CD4-positive, alpha-beta T cell treated with Interleukin-4 for 1 hour (primary cell): ENCODE results near the gene TCIRG1.
"Not testable (repeated sequence)": the region's sequence is repeated elsewhere in the genome, so short reads cannot be mapped to it uniquely, and the experiment has no call there.

Source experiments
- DNase-seq, 2 donors: peaks; one replicate each; pipeline ENCODE4 v3.0.0-alpha.2; 2020 to 2022

The TCIRG1 gene

DNA sequence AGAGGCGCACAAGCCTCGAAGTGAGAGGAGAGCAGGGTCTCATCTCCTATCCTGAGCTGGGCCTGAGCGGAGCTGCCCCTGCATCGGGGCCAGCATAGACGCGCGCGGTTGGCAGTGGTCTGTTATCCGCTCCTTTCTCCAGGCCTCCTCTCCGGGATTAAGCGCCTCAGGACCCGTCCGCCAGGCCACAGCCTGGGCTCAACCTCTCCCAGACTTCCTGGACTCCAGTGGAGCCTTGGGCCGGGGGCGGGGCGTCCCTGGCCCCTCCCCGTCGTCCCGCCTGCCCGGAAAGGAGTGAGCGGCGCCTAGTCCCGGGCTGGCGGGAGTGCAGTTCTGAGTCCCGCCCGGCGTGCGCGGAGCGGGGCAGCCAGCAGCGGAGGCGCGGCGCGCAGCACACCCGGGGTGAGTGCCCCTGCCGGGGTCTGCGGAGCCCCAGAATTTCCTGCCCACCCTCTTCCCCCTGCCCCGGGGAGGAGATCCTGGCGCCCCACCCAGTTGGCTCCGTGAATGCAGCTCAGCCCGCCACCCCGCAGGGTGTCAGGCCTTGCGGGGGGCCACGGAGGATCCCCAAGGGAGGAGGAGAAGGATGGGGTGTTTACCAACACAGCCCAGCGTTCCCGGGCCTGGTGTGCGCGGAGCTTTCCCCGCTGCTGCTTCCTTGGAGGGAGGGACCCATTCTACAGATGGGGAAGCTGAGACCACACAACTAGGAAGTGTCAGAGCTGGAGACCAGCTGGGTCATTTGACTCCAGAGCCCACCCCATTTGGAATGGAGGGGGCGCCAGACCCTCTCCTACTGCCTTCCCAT lies at the start of gene TCIRG1:
Gene TCIRG1, plus strand, starts transcription at position 308 of the 808 bp plus-strand sequence. CDS start 2,247 bp downstream, outside the sequence.
- peak; percentile 53 to 56 for DNase-seq

DNA sequence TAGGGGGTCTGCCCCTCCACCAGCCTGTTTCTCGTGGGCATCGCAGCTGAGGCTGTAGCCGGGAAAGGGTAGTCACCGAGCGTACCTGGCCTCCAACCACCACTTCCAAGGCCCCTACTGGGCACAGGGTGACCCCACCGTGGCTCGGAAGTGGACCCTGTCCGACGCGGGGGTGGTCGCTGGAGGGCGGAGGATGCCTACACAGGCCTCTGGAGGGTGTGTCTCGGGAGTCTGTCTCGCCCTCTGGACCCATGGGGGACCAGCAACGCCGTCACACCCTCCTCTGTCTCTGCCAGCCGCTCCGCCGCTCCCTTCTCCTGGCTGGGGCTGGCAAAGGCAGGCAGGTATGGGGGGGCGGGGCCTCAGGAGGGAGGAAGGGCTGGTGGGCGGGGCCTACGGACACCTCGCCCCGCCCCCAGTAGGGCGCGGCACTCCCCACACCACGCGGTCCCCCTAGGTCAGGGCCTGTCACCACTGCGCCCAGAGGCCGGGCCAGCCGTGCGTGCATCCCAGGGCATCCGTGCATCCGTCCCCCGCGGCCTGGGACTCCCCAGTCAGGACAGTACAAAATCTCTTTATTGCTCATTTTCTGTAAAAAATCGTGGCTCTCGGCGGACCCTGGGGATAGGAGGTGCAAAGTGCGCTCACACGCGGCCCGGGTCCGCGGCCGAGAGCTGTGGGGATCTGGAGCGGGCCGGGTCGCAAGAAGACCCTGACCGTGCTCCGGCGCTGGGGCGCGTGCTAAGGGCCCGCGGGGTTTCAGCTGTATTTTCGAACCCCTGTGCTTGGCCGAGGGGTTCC lies 48.1 kb upstream of the TCIRG1 start:
- DNase-seq = not testable (repeated sequence)

DNA sequence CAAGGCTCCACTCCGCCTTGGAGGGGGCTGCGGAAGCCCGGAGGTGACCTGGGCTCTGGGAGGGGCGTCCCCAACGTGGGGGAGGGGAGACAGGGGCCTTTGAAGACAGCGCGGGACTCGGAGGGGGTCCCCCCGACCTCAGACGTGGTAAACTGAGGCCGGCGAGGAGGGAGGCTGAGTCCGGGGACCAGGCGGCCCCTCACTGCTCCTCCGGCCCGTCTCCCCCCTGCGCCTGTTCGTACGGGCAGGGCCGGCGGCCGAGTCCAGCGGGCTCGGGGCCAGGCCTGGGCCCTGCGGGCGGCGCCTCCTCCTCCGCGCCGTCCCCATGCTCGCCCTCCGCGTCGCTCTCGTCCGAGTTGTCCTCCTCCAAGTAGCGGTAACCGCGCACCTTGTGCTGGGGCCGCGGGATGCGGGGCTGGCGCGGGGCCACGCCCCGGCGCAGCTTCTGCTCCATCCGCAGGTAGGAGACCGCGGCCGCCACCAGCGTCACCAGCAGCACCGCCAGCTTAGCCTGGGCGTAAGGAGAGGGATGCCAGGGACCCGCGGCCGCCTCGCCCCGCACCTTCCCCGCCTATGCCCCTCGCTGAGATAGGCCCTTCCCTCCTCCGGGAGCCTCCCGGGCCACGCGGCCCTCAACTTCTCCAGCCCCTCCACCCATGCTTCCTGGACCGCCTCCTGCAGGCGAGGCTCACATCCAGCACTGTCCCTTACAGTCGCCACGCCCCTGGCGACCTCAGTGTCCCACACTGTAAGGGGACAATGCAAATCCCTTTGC lies 47.3 kb upstream of the TCIRG1 start:
- DNase-seq = not testable (repeated sequence)

GRCh38 chr11:67993821-67994220 lies 45.0 kb upstream of the TCIRG1 start:
- peak; percentile 59 to 63 for DNase-seq

GRCh38 chr11:67994387-67994786 lies 44.4 kb upstream of the TCIRG1 start:
- not testable (repeated sequence) for DNase-seq

GRCh38 chr11:67995129-67995528 lies 43.7 kb upstream of the TCIRG1 start:
- not testable (repeated sequence) for DNase-seq

GRCh38 chr11:67995579-67995978 lies 43.2 kb upstream of the TCIRG1 start:
- DNase-seq = not testable (repeated sequence)

DNA sequence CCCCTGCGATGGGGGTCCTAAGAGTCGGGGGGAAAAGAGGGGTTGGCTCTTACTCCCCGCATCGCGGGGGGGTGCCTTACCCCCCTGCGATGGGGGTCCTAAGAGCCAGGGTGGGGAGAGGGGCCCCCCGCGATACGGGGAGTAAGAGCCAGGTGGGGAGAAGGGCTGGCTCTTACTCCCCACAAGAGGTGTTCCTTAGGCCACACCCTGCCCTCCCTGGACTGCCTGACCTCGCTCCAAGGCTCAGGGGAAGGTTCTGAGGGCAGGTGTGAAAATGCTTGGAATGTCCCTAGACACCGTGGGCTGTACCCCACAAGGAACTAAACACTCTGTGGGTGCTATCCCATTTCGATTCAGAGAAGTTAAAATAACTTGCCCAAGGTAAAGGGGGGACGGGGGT lies 42.8 kb upstream of the TCIRG1 start:
- no peak for DNase-seq

DNA sequence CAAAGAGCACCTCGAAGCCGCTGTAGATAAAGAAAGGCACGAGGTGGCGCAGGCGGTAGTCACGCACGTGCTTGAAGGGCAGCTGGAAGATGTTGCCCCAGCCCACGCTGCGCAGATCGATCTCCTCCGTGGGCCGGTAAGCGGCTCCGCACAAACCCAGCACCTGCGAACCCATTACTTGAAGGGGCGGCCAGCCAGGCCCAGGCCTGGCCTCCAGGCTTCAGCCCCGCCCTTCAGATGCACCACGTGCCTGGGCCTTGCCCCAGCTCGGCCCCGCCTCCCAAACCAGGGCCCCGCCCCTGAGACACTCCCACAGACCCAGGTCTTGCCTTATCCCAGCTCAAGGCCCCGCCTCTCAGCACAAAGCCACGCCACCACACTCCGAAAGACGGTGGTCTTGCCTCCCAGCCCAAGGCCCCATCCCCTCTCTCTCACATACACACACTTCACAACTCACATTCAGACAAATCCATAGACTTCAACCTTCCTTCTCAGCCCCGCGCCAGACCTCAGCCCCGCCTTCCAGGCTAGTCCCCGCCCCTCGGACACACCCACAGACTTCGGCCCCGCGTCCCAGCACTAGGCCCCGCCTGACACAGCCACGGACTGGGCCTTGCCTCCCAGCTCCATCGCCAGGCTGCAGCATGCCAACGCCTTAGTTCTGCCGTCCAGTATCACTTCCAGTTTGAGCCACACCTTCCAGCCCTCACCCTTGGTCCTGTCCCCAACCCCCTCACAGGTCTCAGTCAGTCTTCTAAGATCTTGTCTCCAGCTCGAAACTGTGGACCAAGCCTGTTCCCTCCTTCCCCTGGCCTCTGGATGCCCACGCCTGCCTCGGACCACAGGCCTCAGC lies 42.0 kb upstream of the TCIRG1 start:
- DNase-seq = peak; percentile 43 to 76

DNA sequence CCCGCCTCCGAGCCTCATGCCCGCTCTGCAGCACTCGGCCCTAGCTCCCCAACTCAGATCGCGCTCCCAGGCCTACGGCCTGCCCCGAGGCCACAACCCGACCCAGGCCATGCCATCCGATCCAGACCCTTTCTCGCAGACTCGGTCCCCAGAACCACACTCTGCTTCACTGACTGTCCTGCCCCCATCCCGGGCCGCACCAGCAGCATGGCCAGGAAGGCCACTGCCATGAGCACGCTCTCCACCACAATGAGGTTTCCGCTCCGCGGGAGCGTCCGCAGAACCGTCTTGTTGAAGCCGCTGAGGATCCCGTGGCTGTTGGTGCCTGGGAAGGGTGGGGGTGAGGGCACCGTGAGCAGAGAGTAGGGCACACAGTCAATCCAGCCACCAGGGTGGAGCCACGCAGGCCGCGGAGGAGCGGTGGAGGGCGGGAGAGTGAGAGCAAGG lies 41.3 kb upstream of the TCIRG1 start:
- DNase-seq = no peak

DNA sequence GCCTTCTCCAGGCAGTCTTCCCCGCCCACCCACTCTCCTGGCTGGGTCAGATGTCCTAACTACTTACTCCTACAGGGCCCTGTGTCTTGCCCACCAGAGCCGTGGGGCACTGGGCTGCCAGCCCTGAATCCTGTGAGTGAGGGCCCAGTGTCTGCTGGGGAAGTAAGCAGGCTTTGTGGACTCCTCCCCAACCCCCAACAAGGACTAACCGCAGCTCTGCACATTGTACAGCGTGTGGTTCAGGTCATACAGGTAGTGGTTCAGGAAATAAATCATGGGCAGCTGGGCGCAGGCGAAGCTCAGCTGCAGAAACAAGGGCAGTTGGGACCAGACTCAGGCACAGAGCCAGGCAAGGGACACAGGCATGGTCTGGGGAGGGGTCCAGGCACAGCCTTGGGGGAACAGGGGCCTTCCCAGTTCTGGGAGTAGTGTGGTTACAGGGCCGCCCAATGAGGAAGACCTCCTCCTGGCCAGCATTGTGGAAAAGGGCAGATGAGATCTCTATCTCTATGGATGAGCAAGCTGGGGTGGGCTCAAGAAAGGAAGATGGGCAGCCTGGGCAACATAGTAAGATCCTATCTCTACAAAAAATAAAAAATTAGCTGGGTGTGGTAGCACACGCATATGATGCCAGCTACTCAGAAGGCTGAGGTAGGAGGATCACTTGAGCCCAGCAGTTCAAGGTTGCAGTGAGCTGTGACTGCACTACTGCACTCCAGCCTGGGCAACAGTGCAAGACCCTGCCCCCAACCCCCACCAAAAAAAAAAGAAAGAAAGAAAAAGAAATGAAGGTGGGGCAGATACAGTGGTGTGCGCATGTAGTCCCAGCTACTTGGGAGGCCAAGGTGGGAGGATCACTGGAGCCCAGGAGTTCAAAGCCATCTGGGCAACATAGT lies 40.4 kb upstream of the TCIRG1 start:
- DNase-seq = peak in 1 of 2 donors; percentile 14

- no peak for DNase-seq
Measured at GRCh38 chr11:67999201-67999629, 39.6 kb upstream of the TCIRG1 start.

DNA sequence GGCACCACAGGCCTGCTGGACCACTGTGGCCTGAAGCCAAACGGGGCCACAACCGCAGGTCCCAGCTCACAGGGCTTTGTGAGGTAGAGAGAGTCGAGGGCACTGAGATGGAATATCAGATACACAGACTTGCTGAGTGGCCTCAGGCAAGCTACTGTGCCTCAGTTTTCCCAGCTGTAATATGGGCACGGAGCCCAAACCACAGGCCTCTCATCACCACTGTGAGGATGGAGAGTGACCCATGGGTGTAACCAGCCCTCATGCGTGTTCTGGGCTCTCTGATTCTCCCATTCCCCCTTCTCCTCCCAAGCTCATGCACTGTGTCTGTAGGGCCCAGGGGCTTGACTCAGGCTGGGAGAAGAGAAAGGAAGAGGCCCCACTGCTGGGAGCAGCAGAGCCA lies 39.1 kb upstream of the TCIRG1 start:
- DNase-seq = no peak

- peak in 1 of 2 donors; percentile 39 for DNase-seq
Measured at GRCh38 chr11:68002575-68002937, 36.3 kb upstream of the TCIRG1 start.

DNA sequence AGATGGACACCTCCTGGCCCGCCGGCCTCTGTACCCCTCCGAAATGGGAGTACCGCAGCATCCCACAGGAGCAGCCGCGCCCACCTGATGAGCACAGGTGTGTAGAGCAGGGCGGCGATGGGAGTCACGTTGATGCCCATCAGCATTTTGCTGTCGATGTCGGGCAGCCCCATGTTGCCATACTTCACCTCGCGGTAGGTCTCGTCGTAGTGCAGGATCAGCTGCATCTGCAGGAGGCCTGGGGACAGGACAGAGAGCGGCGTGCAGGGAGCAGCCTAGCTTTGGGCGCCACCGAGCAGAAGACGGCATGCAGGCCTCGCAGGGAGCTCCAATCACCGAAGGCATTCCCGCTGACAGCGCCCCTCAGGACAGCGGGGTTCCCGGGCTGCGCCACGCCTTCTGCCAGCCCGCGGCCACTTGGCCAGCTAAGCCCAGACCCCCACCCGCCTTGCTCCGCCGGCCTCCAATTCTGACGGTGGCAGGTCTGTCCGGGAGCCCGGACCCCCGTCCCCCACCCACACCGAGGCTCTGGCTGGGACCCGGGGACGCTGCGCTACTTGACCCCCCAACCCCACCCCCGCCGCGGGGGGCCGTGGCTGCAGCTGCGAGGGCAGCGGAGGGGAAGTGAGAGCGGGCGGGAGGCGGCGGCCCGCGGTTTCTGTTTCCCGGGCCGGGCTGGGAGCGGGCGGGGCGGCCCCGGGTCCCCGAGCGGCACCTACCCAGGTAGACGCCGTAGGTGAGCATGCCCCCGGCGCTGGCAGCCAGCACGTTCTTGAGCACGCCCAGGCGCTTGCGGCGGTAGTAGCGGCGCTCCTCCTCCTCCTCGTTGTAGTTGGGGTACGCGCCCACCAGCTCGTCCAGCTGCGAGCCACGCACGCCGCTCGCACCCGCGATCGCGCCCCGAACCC lies 35.6 kb upstream of the TCIRG1 start:
- peak; percentile 61 to 65 for DNase-seq

- peak; percentile 83 to 86 for DNase-seq
Measured at GRCh38 chr11:68003846-68004550, 34.8 kb upstream of the TCIRG1 start, which contains the start of gene UNC93B1. Gene UNC93B1, minus strand, starts transcription at chr11:68004097. Its CDS starts 54 bp downstream, at chr11:68004043.

GRCh38 chr11:68004551-68005335 lies 34.1 kb upstream of the TCIRG1 start:
- DNase-seq = no peak

DNA sequence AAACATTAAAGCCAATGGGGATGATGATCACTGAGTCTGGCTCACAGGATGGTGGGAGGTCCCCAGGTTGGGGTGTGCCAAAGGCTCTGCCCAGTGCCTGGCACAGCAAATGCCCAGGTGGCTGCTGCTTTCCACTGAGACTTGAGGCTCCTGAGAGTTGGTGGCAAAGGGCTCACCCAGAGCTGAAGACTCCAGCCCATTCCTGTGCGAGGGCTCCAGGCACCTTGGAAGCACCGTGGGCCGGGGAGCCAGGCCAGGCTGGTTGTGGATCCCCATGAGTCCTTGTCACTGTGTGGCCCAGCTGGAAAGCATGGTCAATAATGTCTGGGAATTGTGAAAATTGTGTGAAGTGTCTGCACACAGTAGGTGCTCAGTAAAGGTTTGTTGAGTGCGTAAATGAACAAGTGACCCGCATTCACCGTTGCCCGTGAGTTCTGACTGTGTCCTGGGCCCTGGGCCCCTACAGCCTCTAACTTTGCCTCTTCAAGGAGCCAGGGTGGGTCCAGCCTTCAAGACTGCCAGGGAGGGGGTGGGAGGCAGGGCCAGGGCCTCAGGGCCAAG lies 32.1 kb upstream of the TCIRG1 start:
- no peak for DNase-seq
